Loucy (cell line): ENCODE measurements around the gene HEMGN.

Source experiments
- H2AFZ ChIP-seq: fragments of 200-600 bp; sonication (generic); 2 replicates; pipeline ENCODE4 v1.6.0; 2016; ENCODE audit warnings: antibody characterized with exemption, mild to moderate bottlenecking, low read length, moderate library complexity
- H3F3A ChIP-seq: fragments of 200-600 bp; 2 replicates; pipeline ENCODE4 v1.6.0; 2016; ENCODE audit warnings: antibody characterized with exemption, low read depth, mild to moderate bottlenecking
- H3K27me3 ChIP-seq: fragments of 200-600 bp; sonication (generic); 2 replicates; pipeline ENCODE4 v1.6.1; 2014; ENCODE audit warnings: low read length, mild to moderate bottlenecking; ENCODE audit not compliant: insufficient read depth, poor library complexity, severe bottlenecking
- H3K36me3 ChIP-seq: fragments of 200-600 bp; sonication (generic); 2 replicates; pipeline ENCODE4 v1.6.1; 2016; ENCODE audit warnings: low read length; ENCODE audit not compliant: insufficient read depth
- H3K4me1 ChIP-seq: fragments of 200-600 bp; sonication (generic); 2 replicates; pipeline ENCODE4 v1.5.1; 2014; ENCODE audit warnings: low read length, mild to moderate bottlenecking; ENCODE audit not compliant: insufficient read depth, poor library complexity, severe bottlenecking
- H3K4me2 ChIP-seq: fragments of 200-600 bp; sonication (generic); 2 replicates; pipeline ENCODE4 v1.6.0; 2014; ENCODE audit warnings: antibody characterized with exemption, low read length, low read depth, mild to moderate bottlenecking; ENCODE audit not compliant: poor library complexity, severe bottlenecking
- H3K4me3 ChIP-seq: fragments of 200-600 bp; sonication (generic); 2 replicates; pipeline ENCODE4 v1.5.1; 2014; ENCODE audit warnings: low read length, mild to moderate bottlenecking, mixed read lengths; ENCODE audit not compliant: poor library complexity, severe bottlenecking
- H3K79me2 ChIP-seq: fragments of 200-600 bp; sonication (generic); 2 replicates; pipeline ENCODE4 v1.6.1; 2014; ENCODE audit warnings: low read length; ENCODE audit not compliant: insufficient read depth
- H3K9ac ChIP-seq: fragments of 200-600 bp; sonication (generic); 2 replicates; pipeline ENCODE4 v1.6.0; 2014; ENCODE audit warnings: mild to moderate bottlenecking, low read depth, low read length, moderate library complexity; ENCODE audit not compliant: poor library complexity, severe bottlenecking
- H3K9me2 ChIP-seq: fragments of 200-600 bp; sonication (generic); replicated peaks from 2 replicates; pipeline ENCODE4 v1.6.1; 2016; ENCODE audit warnings: low read depth, low read length, mixed read lengths
- H3K9me3 ChIP-seq: fragments of 200-600 bp; sonication (generic); 2 replicates; pipeline ENCODE4 v1.6.1; 2014; ENCODE audit warnings: mild to moderate bottlenecking, antibody characterized with exemption, low read length, low read depth; ENCODE audit not compliant: insufficient read depth
- H4K20me1 ChIP-seq: fragments of 200-600 bp; sonication (generic); 2 replicates; pipeline ENCODE4 v1.6.0; 2014; ENCODE audit warnings: antibody characterized with exemption, low read length, mild to moderate bottlenecking; ENCODE audit not compliant: insufficient read depth, poor library complexity, severe bottlenecking
- CTCF ChIP-seq: fragments of 200-600 bp; sonication (generic); conservative IDR thresholded peaks from 2 replicates; pipeline ENCODE4 v1.5.1; 2014; ENCODE audit warnings: mild to moderate bottlenecking, antibody characterized with exemption, low read length
- EZH2phosphoT487 ChIP-seq: fragments of 200-600 bp; IDR thresholded peaks from 2 replicates; pipeline ENCODE4 v1.6.1; 2018; ENCODE audit warnings: antibody characterized with exemption, mild to moderate bottlenecking, moderate library complexity, borderline replicate concordance

Gene HEMGN

GRCh38 chr9:97892421-97892820, 45.6 kb downstream of the HEMGN start:
- Histone ChIP-seq H3K27me3 (no peaks in the 10 kb centered on the region), H3K9me2 (no peaks in the 10 kb centered on the region), H3K4me3 (no peak overlapping the region), H4K20me1 (no peaks in the 10 kb centered on the region), H3K9me3 (no peaks in the 10 kb centered on the region), H3K36me3 (no peaks in the 10 kb centered on the region), H3K79me2 (no peaks in the 10 kb centered on the region), H3F3A (no peaks in the 10 kb centered on the region), H3K9ac (no peak overlapping the region), H3K4me2 (no peak overlapping the region), H2AFZ (no peak overlapping the region), H3K4me1 (no peaks in the 10 kb centered on the region)
- no peak for TF ChIP-seq EZH2phosphoT487
- no peak; the same call in 1 of the 2 replicates for TF ChIP-seq CTCF

GRCh38 chr9:97891736-97892135, 46.2 kb downstream of the HEMGN start:
- H3K9ac ChIP-seq, result no peak overlapping the region

GRCh38 chr9:97889941-97890887, 47.8 kb downstream of the HEMGN start:
- TF ChIP-seq EZH2phosphoT487, result no peak
- TF ChIP-seq CTCF, result peak; percentile 99
- H3K4me3 ChIP-seq, result no peak overlapping the region
- H3F3A ChIP-seq, result no peaks in the 10 kb centered on the region
- H3K4me1 ChIP-seq, result no peaks in the 10 kb centered on the region
- no peaks in the 10 kb centered on the region for H3K79me2 ChIP-seq
- H3K27me3 ChIP-seq, result no peaks in the 10 kb centered on the region
- no peak overlapping the region for H3K4me2 ChIP-seq
- H3K9ac ChIP-seq, result no peak overlapping the region
- H4K20me1 ChIP-seq, result no peaks in the 10 kb centered on the region
- no peaks in the 10 kb centered on the region for H3K9me2 ChIP-seq
- H2AFZ ChIP-seq, result no peak overlapping the region
- no peaks in the 10 kb centered on the region for H3K9me3 ChIP-seq
- H3K36me3 ChIP-seq, result no peaks in the 10 kb centered on the region

More at GRCh38 chr9:97891736-97892135, 46.2 kb downstream of the HEMGN start:
- no peaks in the 10 kb centered on the region for H4K20me1 ChIP-seq
- no peaks in the 10 kb centered on the region for H3K79me2 ChIP-seq
- no peaks in the 10 kb centered on the region for H3K4me1 ChIP-seq
- TF ChIP-seq CTCF (no peak), EZH2phosphoT487 (no peak)
- no peak overlapping the region for H2AFZ ChIP-seq
- H3K4me3 ChIP-seq, result no peak overlapping the region
- H3K9me3 ChIP-seq, result no peaks in the 10 kb centered on the region
- no peak overlapping the region for H3K4me2 ChIP-seq
- H3K36me3 ChIP-seq, result no peaks in the 10 kb centered on the region
- H3K9me2 ChIP-seq, result no peaks in the 10 kb centered on the region
- H3F3A ChIP-seq, result no peaks in the 10 kb centered on the region
- no peaks in the 10 kb centered on the region for H3K27me3 ChIP-seq
